Mammary epithelial cell (primary cell): ENCODE data around the gene MYEOV.

ENCODE experiments used
- CTCF ChIP-seq, 2 donors: IDR thresholded peaks in 1 of 2; conservative IDR thresholded peaks in 1 of 2; 2 replicates each; pipeline ENCODE4 v1.5.1; 2011 to 2012; ENCODE audit warnings: inconsistent platforms in 2 of 2, low read length in 2 of 2, mild to moderate bottlenecking in 2 of 2, control low read depth in 1 of 2, low read depth in 1 of 2; ENCODE audit not compliant: insufficient read depth in 1 of 2; ENCODE audit errors: extremely low read depth in 1 of 2
- EZH2 ChIP-seq: IDR thresholded peaks from 2 replicates; pipeline ENCODE4 v1.6.1; 2012; ENCODE audit warnings: low read length, inconsistent platforms, borderline replicate concordance

DNA sequence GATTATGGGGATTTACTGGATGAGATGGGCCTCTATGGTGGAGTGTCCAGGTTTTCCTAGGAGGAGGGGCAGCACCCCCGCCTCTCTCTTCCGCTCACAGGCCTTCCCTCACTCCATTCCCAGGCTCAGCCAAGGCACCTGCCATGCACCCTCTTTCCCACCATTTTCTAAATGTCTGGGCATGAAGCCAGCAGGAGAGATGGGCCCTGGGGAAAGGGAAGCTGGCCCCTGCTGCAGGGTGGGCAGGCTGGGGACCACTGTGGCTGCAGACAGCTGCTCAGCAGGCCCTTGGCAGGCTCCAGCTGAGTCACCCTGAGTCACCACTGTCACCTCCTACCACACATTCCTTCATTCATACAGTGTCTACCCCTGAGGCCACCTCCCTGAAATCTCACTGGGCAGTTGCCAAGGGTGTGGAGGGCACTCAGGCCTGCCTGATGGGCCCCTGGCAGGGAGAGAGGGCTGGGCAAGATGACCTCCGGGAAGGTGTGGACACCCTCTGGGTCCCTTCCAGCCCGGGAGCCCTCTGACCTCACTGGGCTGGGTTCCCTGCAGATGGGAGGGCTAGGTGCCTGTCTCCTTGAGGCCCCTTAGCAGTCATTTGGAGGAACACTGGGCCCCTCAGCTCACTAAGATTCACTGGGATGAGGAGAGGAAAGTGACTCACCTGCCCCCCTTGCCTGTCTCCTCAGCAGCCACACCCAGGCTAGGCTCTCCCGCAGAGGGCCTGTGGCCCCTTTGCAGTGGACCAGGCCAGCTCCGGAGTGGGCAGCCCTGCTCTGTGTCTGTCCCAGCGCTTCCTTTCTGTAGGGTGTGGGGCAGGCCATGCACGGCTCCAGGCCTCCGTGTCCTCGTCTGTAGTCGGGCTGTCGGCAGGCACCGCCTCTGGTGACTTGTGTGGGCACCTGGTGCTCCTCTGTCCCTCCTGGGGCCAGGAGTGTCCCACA is 7.8 kb downstream of the MYEOV start:
- TF ChIP-seq CTCF (conservative IDR thresholded peaks at IDR 0.05 in 1 of 2, IDR thresholded peaks at IDR 0.05 in 1 of 2; ENCODE audit: extremely low read depth in 1 of 2, insufficient read depth in 1 of 2, low read depth in 1 of 2, low read length in 2 of 2) (no peak), EZH2 (no peak)
